ENCODE data around the gene NSUN4.
A peak's percentile ranks its signal among the peaks of the same experiment; 100 is the strongest.

The NSUN4 gene

DNA sequence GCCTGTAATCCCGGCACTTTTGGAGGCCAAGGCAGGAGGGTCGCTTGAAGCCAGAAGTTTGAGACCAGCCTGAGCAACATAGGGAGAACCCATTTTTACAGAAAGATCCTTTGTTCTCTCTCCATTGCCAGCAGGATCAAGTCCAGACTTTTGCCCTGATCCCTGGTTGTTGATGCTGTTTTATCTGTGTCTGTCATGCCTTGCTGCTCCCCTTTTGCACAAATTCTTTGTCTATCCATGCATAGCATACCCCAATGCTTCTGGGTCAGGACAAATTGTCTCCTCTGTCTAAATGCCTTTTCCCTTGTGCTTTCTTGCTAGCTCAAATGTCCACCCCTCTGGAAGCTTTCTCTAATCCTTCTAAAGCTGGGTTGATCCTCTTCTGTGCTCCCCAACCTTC is 28.2 kb downstream of the NSUN4 start:
- no peak for DNase-seq

DNA sequence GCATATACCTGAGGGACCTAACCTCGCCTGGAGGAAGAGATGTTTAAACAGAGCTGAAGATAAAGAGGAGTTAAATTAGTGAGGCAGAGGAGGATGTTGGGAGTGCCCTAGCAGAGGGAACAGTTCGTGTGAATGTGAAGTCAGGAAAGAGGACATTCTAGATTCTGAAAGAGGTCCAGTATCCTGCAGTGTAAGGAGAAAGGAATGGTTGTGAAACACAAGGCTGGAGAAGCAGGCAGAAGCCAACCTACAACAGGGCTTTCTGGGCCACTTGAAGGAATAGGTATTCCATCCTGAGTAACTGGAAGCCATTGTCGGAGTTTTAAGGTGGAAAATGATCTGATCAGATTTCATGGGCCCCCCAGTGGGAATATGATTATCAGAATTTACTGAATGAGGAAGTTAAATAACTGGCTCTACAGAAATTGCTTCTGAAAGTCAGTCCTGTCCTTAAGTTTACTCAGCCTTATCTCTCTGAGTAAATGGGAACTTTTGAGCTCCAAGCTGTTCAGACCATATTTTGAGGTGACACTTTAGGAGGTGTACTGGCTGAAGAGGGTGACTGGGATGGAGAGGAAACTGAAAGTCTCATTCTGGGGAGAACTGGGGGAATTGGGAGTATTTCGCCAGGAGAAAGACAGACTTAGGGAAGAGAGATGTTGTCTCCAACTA is 29.1 kb downstream of the NSUN4 start:
- DNase-seq: peak; percentile 12

DNA sequence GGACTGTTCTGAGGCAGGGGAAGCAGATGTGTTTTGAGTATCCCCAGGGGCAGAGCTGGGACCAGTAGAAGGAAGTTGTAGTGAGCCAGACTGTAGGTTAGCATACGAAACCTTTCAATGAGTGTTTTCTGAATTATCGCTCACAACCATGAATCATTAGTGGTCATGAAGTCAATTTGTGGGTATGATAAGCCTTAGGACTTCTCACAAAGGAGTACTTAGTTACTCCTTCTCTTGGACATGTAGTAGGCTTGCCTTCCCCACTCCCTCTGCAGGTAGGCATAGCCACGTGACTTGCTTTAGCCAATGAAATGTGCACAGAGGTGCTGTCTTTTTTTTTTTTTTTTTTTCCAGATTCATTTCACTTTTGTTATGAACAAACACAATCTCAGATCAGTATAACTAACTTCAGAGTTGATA is 29.6 kb downstream of the NSUN4 start:
- DNase-seq: peak; percentile 38

DNA sequence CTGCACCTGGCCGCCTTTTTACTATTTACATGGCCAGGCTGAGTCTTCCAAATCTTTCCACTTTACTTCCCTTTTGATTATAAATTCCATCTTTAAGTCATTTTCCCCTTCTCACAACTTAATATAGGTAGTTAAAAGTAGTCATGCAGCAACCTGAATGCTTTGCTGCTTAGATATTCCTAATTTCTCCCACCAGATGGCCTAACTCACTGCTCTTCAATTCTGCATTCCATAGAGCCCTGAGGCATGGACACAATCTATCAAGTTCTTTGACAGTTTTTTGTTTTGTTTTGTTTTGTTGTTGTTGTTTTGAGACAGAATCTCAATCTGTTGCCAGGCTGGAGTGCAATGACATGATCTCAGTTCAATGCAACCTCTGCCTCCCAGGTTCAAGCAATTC is 31.8 kb downstream of the NSUN4 start:
- DNase-seq: no peak

DNA sequence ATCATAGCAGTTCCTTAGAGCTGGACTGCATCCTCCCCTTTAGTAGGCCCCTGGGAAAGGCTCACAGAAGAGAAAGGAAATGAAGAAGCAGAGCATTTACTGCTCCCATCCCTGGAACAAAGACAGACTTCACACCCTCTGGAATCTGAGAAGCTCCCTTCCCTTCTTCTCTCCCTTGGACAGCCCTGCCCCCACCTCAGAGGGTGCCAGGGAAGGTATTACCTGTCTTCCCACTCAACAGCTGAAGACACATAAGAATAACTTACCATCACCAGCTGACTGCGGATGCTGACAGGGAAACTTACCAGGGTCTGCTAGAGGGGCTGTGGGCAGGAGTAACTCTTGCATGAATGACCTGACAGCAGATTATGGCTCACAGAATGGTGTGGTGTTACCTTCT is 39.4 kb downstream of the NSUN4 start:
- DNase-seq: no peak

DNA sequence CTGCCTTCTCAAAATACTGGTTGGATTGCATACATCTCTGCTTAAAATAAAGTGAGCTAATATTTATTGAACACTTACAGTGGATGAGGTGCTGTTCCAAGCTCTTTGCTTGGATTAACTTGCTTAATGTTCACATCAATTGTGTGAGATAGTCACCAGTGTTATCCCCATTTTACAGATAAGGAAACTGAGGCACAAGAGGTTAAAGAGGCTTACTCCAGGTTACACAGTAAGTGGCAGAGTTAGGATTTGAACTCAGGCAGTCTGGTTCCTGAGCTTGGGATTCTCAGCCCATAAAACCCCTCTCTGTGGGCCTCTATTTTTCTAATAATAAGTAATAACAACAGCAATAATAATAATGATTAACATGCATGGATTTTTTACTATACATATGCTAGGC is 39.9 kb downstream of the NSUN4 start:
- no peak for DNase-seq

DNA sequence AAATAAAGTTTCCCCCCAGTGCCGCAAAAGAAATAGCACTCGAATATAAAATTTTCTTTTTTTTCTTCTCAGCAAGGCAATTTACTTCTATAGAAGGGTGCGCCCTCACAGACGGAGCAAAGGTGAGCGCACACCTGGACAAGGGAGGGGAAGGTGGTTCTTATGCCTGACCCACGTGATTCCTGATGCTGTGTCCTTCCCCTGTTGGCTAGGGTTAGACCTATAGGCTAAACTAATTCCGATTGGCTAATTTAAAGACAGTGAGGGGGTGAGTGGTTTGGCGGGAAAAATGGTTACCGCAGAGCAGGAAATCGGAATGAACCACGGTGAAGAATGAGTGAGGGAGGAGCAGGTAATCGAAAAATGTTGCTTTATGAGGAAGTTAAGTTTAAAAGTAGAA is 52.9 kb downstream of the NSUN4 start:
- no peak for DNase-seq

DNA sequence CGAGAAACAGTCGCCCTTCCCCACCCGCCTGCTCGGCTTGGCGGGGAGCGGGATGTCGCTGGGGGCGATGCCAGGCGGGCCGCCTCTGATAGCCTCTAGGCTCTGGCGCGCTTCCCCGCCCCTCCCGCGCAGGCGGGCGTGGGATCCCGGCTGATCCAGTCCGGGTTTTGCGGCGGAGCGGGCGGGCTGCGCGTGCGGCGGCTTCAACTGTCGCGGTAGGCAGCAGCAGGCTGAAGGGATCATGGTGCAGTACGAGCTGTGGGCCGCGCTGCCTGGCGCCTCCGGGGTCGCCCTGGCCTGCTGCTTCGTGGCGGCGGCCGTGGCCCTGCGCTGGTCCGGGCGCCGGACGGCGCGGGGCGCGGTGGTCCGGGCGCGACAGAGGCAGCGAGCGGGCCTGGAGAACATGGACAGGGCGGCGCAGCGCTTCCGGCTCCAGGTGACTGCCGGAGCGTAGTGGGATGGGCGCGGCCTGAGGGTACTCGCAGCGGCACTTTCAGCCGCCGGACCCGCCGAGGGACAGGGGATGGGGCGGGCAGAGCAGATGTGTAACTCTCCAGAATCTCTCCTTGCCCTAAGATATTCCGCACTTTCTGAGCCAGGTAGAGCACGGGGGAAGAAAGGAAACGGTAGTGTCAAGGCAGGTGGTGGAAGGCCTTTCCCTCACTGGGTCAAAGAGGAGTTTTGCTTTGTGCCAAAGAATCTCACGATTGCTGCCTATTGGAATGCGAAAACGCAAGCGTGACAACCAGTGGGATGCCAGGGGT is 53.7 kb downstream of the NSUN4 start, which contains the start of gene FAAH:
TSS of gene FAAH (plus strand) at position 210 of the 764 bp plus-strand sequence. CDS start at position 242, 32 bp downstream.
- DNase-seq: peak; percentile 16

DNA sequence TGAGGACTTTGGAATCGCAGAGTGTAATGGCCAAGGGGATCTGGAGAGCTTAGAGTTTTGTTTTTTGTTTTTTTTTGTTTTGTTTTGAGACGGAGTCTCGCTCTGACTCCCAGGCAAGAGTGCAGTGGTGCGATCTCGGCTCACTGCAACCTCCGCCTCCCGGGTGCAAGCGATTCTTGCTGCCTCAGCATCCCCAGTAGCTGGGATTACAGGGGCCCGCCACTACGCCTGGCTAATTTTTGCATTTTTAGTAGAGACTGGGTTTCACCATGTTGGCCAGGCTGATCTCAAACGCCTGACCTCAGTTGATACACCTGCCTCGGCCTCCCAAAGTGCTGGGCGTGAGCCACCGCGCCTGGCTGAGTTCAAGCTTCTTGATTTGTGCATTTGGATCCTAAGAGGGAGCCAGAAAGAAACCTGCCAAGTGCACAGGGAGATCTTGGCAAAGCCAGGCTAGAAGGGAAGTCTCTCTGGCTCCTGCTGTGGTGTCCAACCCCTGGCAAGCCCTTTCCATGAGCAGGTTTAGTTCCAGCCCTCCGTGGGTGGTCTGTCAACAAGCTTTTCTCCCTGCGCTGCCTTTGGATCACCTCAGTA is 54.4 kb downstream of the NSUN4 start:
- no peak for DNase-seq

DNA sequence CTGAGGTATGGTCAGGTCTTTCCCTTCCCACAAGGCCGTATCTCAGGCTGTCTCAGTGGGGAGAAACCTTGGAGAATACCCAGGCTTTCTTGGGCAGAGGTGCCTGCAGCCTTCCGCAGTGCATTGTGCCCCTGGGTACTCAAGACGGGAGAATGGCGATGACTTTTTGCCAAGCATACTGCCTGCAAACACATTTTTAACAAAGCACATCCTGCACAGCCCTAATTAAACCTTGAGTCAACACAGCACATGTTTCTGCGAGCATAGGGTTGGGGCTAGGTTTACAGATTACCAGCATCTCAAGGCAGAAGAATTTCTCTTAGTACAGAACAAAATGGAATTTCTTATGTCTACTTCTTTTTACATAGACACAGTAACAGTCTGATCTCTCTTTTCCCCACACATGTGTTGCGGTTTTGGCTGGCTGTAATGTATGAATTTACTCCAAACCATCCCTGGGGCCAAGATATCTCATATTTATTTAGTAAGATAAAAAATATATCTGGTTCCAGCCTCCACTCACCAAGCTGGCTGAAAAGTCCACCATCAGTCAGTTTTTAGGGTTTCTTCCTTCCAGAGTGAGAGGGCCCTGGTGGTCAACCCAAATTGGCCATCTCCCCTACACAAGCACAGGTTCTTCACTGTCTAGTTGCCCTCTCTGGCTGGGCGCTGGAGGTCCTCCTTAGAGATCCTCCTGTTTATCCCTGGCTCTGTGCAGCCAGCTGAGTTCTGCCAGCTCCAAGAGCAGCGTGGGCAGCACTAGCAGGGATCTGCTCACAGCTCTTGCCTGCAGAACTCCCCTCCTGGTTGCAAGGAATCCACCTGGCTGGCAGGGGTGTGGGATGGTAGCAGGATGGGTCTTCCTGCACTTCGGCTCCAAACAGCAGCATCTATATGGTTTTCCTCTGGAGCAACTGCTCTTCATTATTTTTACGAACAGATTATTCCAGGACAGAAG is 56.1 kb downstream of the NSUN4 start:
- DNase-seq: no peak

DNA sequence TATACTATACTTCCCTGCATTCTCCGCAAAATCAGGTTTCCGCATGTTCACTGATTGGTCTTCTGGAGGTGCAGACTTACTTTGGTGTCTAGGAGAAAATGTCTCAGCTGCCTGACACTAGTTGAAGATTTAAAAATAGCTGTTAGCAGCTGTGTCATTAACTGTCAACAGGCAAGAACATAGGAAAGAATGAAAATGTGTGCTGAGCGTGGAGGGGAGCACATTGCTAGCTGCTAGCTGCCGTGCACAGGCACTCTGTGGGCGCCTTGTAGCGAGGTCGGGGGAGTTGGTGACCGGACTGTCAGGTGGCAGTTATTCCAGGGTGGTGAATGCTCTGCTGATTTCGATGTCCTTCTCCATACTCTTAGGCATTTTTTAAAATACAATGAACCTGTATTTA is 58.7 kb downstream of the NSUN4 start:
- no peak for DNase-seq

DNA sequence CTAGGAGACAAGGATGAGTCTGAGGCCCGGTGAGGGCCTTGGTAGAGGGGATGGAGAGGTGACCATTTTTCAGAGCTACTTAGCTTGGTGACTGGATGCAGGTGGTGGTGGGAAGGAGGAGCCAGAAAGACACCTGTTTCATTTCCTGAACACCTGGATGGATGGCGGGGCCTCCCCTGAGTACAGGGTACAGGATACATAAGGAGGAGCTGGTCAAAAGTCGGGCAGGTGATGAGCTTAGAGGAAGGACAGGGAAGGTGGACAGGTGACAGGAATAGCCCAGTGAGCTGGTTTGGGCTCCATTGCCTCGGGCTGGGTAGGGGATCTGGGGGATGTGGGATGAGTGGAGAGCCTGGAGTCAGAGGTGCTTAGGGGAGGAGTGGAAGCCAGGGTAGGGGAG is 59.8 kb downstream of the NSUN4 start:
- DNase-seq: no peak

DNA sequence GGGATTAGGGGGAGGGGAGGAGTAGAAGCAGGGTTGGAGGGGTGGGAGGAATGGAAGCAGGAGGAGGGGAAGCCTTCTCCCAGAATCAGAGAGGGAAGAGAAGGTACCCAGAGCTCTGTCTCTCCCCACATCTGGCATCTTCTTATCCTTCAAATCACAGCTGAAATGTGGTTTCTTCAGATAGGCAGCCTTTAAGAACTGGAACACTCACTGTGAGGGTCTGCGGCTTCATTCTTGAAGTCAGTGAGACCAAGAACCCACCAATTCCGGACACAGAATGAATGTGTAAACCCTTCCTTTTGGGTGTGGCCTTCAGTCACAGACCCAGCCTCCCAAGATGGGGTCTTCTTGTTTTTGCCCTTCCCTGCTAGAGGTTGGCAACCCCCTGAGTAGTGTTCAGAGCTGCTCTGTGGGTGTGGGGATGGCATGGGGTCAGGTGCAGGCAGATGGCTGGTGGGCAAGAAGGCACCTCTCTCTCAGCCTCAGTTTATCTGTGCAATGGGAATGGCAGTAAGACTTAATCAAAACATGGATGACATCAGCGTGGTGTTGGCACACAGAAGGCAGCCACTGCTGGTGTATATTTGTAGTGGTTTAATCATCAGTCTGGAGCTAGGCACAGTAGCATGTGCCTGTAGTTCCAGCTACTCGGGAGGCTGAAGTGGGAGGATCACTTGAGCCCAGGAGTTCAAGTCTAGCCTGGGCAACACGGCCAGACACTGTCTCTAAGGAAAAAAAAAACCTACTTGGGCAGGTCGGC is 60.7 kb downstream of the NSUN4 start:
- DNase-seq: peak; percentile 61

DNA sequence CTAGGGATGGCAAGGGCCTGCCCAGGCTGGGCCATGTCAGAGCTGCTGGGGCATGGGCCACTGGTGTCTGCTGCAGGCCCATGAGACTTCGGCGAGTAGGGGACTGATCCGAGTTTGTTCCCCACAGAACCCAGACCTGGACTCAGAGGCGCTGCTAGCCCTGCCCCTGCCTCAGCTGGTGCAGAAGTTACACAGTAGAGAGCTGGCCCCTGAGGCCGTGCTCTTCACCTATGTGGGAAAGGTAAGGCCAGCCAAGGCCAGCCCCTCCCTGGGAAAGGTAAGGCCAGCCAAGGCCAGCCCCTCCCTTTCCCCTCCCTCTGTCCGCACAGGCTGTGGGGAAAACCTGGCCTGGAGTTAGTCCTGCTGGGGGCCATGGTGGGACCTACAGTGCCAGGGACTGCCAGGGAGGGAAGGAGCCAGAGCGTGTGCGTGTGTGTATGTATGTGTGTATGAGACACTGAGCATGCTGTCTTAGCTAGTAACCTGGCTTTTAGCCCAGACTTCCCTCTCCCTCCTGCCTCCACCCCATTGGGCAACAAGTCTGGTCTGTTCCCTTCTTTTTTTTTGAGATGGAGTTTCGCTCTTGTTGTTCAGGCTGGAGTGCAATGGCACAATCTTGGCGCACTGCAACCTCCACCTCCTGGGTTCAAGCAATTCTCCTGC is 61.5 kb downstream of the NSUN4 start:
- peak; percentile 88 for DNase-seq

DNA sequence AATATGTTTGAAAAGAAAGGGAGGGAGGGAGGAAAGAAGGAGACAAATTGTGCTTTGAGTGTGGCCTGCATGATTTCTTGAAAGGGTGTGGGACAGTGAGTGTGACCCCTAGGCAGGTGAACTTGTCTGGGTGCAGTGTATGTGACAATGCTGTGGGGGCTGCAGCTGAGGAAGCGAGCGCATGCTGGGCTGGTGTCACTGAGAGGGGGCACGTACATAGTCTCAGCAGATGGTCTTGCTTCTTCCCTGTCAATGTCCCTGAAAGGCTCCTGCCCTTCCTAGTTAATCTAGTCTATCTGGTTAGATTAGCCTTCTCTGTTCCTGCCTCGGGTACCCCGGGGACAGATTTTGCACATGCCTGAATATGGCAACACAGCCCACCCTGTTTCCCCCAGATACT is 63.3 kb downstream of the NSUN4 start:
- DNase-seq: no peak

DNA sequence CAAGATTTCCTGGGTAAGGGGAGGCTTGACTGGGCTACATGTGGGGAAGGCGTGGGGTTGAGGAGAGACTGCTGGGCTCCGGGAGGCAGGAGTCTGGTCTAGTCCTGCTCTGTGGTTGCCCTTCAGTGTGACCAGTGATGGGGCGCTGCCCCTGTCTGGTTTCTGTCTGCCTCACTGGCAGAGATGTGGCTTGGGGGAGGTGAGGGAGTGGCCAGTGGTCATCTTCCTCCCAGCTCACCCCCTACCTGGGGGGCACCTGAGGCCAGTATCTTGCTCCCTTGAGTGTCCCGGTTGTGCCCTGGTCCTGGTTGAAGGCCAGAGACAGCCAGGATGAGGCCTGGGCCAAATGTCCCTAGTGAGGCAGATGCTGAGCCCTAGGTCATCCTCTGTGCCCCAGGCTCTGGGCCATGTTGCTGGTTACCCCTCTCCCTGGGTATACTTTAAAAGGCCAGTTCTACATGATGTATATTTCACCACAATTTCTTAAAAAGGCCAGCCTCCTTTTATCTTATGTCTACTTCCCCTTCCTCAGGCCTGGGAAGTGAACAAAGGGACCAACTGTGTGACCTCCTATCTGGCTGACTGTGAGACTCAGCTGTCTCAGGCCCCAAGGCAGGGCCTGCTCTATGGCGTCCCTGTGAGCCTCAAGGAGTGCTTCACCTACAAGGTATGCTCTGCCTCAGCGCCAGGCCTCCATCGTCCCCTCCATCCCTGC is 64.0 kb downstream of the NSUN4 start:
- peak; percentile 51 for DNase-seq

DNA sequence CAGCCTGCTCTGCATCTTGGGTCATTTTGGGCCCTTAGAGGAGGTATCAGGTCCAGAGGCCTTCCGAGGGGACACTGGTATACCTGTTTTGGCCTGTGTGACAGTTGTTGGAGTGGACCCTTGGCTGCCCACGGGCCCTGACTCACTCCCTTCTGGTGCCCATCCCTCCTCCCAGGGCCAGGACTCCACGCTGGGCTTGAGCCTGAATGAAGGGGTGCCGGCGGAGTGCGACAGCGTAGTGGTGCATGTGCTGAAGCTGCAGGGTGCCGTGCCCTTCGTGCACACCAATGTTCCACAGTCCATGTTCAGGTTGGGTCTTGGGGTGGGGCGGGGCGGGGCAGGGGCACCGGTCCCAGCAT is 64.6 kb downstream of the NSUN4 start:
- DNase-seq: no peak

DNA sequence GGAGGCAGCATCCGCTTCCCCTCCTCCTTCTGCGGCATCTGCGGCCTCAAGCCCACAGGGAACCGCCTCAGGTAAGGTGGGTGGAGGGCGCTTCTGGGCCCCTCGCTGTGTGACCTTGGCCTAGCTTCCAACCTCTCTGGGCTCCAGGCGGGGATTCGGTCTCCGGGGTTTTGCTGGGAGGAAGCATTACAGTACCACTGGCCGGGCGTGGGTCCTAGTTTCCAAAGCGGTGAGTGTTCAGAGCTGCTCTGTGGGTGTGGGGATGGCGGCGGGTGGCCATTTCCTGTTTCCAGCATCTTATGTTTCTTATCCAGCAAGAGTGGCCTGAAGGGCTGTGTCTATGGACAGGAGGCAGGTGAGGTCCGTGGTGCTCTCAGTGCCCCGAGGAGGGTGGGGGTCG is 65.1 kb downstream of the NSUN4 start:
- peak; percentile 17 for DNase-seq

DNA sequence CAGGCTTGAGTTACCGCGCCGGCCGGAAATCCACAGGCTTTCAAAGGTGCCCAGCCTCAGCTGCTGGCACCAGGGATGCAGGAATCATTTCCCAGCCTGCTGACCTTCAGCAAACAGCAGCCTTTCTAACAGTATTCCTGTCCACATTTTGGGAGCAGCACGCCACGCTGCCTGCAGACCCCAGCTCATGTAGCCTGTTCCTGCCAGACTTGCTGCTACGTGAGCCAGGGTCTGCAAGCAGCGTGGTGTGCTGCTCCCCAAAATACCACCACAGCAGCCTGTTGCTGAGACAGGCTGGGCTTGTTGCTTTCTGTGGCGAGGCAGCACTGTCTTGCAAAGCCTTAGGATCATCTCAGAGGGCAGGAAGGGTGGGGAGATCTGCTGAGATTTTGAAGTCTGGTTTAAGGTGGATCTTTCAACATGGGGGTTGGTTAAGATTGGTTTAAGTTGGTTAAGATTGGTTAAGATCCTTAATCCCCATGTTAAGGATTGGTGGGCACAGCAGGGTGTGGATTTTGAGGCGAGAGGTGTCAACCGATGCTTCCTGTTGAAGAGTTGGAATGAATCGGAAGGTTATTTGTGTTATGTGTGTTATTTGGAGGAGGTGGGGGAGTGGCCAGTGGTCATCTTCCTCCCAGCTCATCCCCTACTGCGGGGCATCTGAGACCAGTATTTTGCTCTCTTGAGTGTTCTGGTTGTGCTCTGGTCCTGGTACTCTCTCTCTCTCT is 66.4 kb downstream of the NSUN4 start:
- no peak for DNase-seq

DNA sequence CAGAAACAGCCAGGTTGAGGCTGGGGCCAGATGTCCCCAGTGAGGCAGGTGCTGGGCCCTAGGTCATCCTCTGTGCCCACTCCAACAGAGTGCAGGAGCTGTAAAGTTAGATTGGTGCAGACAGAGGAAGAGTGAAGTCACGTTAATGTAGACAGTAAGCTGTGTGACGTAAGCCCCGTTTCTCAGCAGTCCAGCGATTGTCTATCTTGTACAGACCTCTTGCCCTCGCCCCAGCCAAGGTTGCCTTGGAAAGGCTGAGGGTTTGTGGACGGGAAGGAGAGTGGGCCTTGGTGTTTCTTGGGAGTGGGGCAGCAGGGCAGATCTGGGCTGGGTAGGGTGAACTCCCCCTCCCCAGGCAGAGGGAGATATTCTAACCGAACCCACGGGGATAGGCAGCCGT is 67.0 kb downstream of the NSUN4 start:
- no peak for DNase-seq
